Suprapubic skin (tissue), 4 donors: ENCODE measurements around the gene ARHGAP42. TPM values are rescaled to one million over a fixed set of nuclear protein-coding genes. Genes with fewer than 3 reads are reported as not detected.

Source experiments
- DNase-seq, 2 donors: peaks; one replicate each; pipeline ENCODE4 v3.0.0-alpha.2; 2019; ENCODE audit warnings: low spot score in 2 of 2
- H3K27ac ChIP-seq: fragments of 200-600 bp; sonication (generic); one replicate; pipeline ENCODE4 v1.5.1; 2019
- H3K27me3 ChIP-seq: fragments of 200-600 bp; sonication (generic); one replicate; pipeline ENCODE4 v1.5.1; 2019
- H3K36me3 ChIP-seq: fragments of 200-600 bp; sonication (generic); one replicate; pipeline ENCODE4 v1.5.1; 2019
- H3K4me1 ChIP-seq: fragments of 200-600 bp; sonication (generic); one replicate; pipeline ENCODE4 v1.5.1; 2019
- H3K4me3 ChIP-seq: fragments of 200-600 bp; sonication (generic); one replicate; pipeline ENCODE4 v1.5.1; 2019; ENCODE audit warnings: mild to moderate bottlenecking
- H3K9me3 ChIP-seq: fragments of 200-600 bp; sonication (generic); one replicate; pipeline ENCODE4 v1.5.1; 2019
- CTCF ChIP-seq, 2 donors: fragments of 200-600 bp in 1 of 2; fragments of 450-650 bp in 1 of 2; sonication (generic) in 1 of 2; IDR thresholded peaks; one replicate each; pipeline ENCODE4 v1.5.1; 2016 to 2019; ENCODE audit warnings: antibody characterized with exemption in 2 of 2, mild to moderate bottlenecking in 1 of 2, moderate library complexity in 1 of 2
- EP300 ChIP-seq: sonication (generic); formaldehyde crosslinking; IDR thresholded peaks from one replicate; pipeline ENCODE4 v1.6.1; 2017; ENCODE audit warnings: antibody characterized with exemption
- POLR2A ChIP-seq, 2 donors: fragments of 450-650 bp; IDR thresholded peaks; one replicate each; pipeline ENCODE4 v1.6.1; 2017; ENCODE audit warnings: antibody characterized with exemption in 2 of 2, mild to moderate bottlenecking in 2 of 2, moderate library complexity in 2 of 2
- POLR2AphosphoS5 ChIP-seq, 3 donors: sonication (generic); formaldehyde crosslinking; IDR thresholded peaks; one replicate each; pipeline ENCODE4 v1.6.1; 2017; ENCODE audit warnings: antibody characterized with exemption in 3 of 3
- WGBS: methylation state at CpG from one replicate; pipeline ENCODE4 v1.1.5; 2018; 5-methylcytosine and 5-hydroxymethylcytosine counted together
- total RNA-seq, 4 donors: library from RNA; depleted of rRNA; stranded (reverse); fragments of >200 nt; gene quantifications; one replicate each; pipeline ENCODE4 v1.1.0, GENCODE V29; 2016

The ARHGAP42 gene
- total RNA-seq, 4 donors from 2014 or later: 12.4 to 18.4 (median 14.4) TPM

DNA sequence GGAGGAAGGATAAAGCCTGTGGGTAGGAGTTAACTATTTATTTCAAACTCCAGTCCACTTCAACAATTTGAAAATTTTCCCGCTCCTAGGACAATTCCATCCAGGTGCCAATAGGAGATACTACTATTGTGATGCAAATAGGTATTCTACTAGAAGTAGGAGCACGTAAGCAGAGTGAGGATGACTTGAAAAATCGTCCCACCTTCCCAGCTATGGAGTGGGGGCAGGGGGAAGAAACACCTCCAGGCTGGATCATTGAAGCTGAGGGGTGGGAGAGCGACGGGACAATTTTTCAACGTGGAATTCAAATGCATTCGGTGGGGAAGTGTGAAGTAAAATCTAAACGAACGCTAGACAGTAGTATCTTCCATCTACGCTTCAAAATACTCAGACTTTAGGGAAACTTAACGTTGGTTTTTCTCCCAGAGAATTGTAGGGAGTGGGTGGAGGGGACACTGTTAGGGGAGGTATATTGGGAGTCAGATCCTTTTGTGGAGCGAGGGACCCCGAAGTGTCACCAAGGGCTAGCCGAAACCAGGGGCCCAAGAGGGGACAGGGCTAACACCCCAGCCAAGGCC is 523 bp upstream of the ARHGAP42 start:
- no peak for DNase-seq
- peak overlapping the region; percentile 90 for H3K27ac ChIP-seq
- no peak for TF ChIP-seq POLR2AphosphoS5 (IDR thresholded peaks at IDR 0.05)
- no peak for TF ChIP-seq CTCF (IDR thresholded peaks at IDR 0.05)
- no peak for TF ChIP-seq POLR2A (IDR thresholded peaks at IDR 0.05)
- TF ChIP-seq EP300: no peak
- H3K4me3 ChIP-seq: peak overlapping the region; percentile 87
- no peaks in the 10 kb centered on the region for H3K36me3 ChIP-seq
- peaks cover 40% of the 10 kb centered on the region for H3K4me1 ChIP-seq
- no peaks in the 10 kb centered on the region for H3K27me3 ChIP-seq
- H3K9me3 ChIP-seq: no peaks in the 10 kb centered on the region
- 56% methylated on average over 14 of the region's 14 CpGs for WGBS

DNA sequence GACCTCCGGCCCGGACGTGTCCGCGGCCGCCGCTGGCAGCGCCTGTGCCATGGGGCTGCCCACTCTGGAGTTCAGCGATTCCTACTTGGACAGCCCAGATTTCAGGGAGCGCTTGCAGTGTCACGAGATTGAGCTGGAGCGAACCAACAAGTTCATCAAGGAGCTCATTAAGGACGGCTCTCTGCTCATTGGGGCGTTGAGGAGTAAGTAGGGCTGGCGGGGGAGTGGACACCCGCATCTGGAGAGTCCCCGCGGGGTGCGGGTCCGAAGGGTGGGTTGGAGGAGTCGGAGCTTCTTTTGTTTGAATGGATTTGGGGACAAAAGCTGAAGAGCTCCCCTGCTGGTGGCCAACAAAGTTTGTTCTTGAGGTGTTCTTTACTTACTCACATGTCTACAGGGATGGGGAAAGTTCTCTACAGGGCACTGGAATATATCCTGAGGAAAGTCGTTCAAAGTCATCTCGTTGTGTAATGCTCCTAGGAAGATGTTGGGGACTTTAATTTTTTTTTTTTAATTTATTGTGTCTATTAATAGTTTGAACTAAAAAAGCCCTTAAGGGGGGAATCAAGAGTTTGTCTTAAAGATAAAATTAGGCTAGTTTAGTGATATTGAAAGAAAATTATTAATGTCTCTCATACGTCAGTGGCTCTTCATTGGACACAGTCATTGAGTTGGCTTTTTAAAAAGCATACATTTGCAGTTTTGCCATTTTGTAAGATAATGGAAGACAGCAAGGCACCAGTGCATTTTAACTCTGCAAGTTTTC is 725 bp downstream of the ARHGAP42 start:
- peak in 1 of 2 donors; percentile 65 for DNase-seq
- H3K4me3 ChIP-seq: peak overlapping the region; percentile 87
- TF ChIP-seq EP300 (no peak), POLR2A (IDR thresholded peaks at IDR 0.05) (no peak), CTCF (IDR thresholded peaks at IDR 0.05) (peak; percentile 49 to 58), POLR2AphosphoS5 (IDR thresholded peaks at IDR 0.05) (no peak)
- H3K36me3 ChIP-seq: no peaks in the 10 kb centered on the region
- WGBS: under 1% methylated on average over 12 of the region's 24 CpGs
- H3K4me1 ChIP-seq: peaks cover 50% of the 10 kb centered on the region
- H3K27ac ChIP-seq: peak overlapping the region; percentile 90
- no peaks in the 10 kb centered on the region for H3K27me3 ChIP-seq
- H3K9me3 ChIP-seq: no peaks in the 10 kb centered on the region

GRCh38 chr11:100689141-100689540 is 2.1 kb downstream of the ARHGAP42 start:
- no peak for DNase-seq
- Histone ChIP-seq H3K27me3 (no peaks in the 10 kb centered on the region), H3K27ac (no peak overlapping the region), H3K9me3 (no peaks in the 10 kb centered on the region), H3K36me3 (no peaks in the 10 kb centered on the region), H3K4me1 (peaks cover 56% of the 10 kb centered on the region), H3K4me3 (peak overlapping the region; percentile 87)
- WGBS: 50% methylated on average over 4 of the region's 4 CpGs
- no peak for TF ChIP-seq POLR2A (IDR thresholded peaks at IDR 0.05)
- no peak for TF ChIP-seq POLR2AphosphoS5 (IDR thresholded peaks at IDR 0.05)
- no peak for TF ChIP-seq CTCF (IDR thresholded peaks at IDR 0.05)
- TF ChIP-seq EP300: no peak

DNA sequence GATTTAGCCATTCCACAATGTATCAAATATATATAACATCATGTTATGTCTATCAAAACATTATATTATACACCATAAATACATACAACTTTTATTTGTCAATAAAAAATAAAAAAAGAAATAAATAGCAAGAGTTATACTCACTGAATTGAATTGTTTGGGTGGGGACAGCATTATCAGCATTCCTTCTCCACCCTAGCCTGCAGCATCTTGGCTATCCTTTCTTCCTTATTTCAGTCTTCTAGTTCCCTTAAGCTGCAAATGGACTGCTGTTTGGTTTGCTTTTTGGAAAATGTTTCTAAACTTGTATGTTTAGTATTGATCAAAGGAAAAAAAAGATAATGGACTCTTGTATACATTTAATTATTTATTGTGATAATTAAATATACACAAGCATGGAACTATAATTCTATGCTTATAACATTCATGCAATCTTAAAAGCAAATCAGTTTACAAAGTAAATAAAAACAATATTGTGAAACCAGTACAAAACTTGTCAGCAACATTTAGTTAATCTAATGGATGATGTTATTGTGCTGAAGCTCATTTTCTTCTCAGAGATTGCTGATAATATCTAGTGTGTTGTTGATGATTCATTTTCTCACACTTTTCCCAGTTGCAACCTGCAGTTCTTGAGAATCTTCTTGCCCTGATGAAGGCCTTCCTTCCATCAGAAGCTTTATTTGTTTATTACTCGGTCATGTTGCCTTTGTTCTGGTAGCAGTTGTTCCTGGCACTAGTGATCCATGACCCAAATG is 5.0 kb downstream of the ARHGAP42 start:
- Histone ChIP-seq H3K36me3 (no peaks in the 10 kb centered on the region), H3K4me1 (peaks cover 40% of the 10 kb centered on the region), H3K27me3 (no peaks in the 10 kb centered on the region), H3K27ac (peak overlapping the region; percentile 65), H3K4me3 (no peak overlapping the region), H3K9me3 (no peaks in the 10 kb centered on the region)
- no peak for DNase-seq
- TF ChIP-seq CTCF (IDR thresholded peaks at IDR 0.05): no peak
- TF ChIP-seq EP300: no peak
- no peak for TF ChIP-seq POLR2A (IDR thresholded peaks at IDR 0.05)
- TF ChIP-seq POLR2AphosphoS5 (IDR thresholded peaks at IDR 0.05): no peak
- 29% methylated on average over 1 of the region's 1 CpG for WGBS

DNA sequence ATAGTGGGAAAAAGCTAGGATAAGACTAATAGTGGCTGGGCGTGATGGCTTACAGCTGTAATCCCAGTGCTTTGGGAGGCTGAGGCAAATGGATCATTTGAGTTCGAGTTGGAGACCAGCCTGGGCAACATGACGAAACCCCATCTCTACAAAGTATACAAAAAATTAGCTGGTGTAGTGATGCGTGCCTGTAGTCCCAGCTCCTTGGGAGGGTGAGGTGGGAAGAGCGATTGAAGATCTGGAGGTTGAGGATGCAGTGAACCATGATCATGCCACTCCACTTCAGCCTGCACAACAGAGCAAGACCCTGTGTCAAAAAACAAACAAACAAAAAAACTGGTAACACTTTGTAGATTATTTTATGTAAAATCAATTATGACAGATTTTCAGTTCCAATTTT is 8.8 kb downstream of the ARHGAP42 start:
- Histone ChIP-seq H3K36me3 (no peaks in the 10 kb centered on the region), H3K4me3 (no peak overlapping the region), H3K9me3 (no peaks in the 10 kb centered on the region), H3K4me1 (peaks cover 21% of the 10 kb centered on the region), H3K27ac (no peak overlapping the region), H3K27me3 (no peaks in the 10 kb centered on the region)
- no peak for TF ChIP-seq CTCF (IDR thresholded peaks at IDR 0.05)
- no peak for TF ChIP-seq POLR2A (IDR thresholded peaks at IDR 0.05)
- TF ChIP-seq POLR2AphosphoS5 (IDR thresholded peaks at IDR 0.05): no peak
- TF ChIP-seq EP300: no peak
- WGBS: 96% methylated on average over 5 of the region's 5 CpGs
- DNase-seq: no peak
